BLaER1 treated with 17β-estradiol and CSF1 and Interleukin-3, amounts not matched to agents 10 nM and 100 nM (cell line): Measurements from ENCODE around the gene AKT1.
A peak's percentile ranks its signal among the peaks of the same experiment; 100 is the strongest.

ENCODE experiments used
- H3K27ac ChIP-seq, 11 experiments: shearing (Covaris generic); formaldehyde crosslinking; 2 replicates each; pipeline ENCODE4 v1.8.1; 2022
- H3K27me3 ChIP-seq, 11 experiments: shearing (Covaris generic); formaldehyde crosslinking; 2 replicates each; pipeline ENCODE4 v1.8.1; 2022
- H3K36me3 ChIP-seq, 11 experiments: shearing (Covaris generic); formaldehyde crosslinking; 2 replicates each; pipeline ENCODE4 v1.8.1; 2022
- H3K4me1 ChIP-seq, 10 experiments: shearing (Covaris generic); formaldehyde crosslinking; 2 replicates each; pipeline ENCODE4 v1.8.1; 2022
- H3K4me2 ChIP-seq, 11 experiments: shearing (Covaris generic); formaldehyde crosslinking; 2 replicates each; pipeline ENCODE4 v1.8.1; 2022
- H3K4me3 ChIP-seq, 10 experiments: shearing (Covaris generic); formaldehyde crosslinking; 2 replicates each; pipeline ENCODE4 v1.8.1; 2022
- H3K9ac ChIP-seq, 11 experiments: shearing (Covaris generic); formaldehyde crosslinking; 2 replicates each; pipeline ENCODE4 v1.8.1; 2022
- H3K9me3 ChIP-seq, 11 experiments: shearing (Covaris generic); formaldehyde crosslinking; replicated peaks in 1 of 11; 2 replicates each; pipeline ENCODE4 v1.8.1; 2022
- H4K20me1 ChIP-seq, 11 experiments: shearing (Covaris generic); formaldehyde crosslinking; 2 replicates each; pipeline ENCODE4 v1.8.1; 2022
- Cebpa-rat ChIP-seq, 11 experiments: shearing (Covaris generic); IDR thresholded peaks; 2 replicates each; pipeline ENCODE4 v1.8.1; 2022

AKT1 gene

DNA sequence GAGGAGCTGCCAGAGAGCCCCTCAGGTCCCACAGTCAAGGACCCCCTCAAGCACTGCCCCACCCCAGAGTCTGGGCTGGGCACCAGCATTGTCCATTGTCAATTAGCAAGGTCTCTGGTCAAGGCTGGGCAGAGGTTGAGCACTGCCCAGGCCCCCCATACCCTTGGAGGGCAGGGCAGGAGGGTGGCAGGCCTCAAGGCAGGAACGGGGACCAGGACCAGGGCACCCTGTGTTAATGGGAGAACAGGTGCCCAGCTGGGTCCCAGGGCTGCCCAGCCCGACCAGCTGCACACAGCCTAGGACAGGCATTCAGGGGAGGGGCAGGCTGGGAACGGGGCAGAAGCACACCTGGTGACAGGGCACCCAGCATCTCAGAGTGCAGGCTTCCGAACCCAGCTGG lies 24.2 kb downstream of the AKT1 start:
- 0 out of 20 replicates have a peak overlapping the region, but pooled peaks of 2 of the 10 experiments have one; percentile 2 to 16 for H3K4me3 ChIP-seq
- no peaks in the 10 kb centered on the region for H3K27me3 ChIP-seq
- peaks cover 50 to 95% (median 74%) of the 10 kb centered on the region in 11 experiments for H3K36me3 ChIP-seq
- no peak for TF ChIP-seq Cebpa-rat (IDR thresholded peaks at IDR 0.05)
- H3K27ac ChIP-seq = no peak overlapping the region
- H3K4me2 ChIP-seq = no peak overlapping the region
- peaks cover 2 to 89% (median 68%) of the 10 kb centered on the region in 11 experiments; a peak in 21 of 22 replicates for H4K20me1 ChIP-seq
- peaks cover 6 to 29% (median 23%) of the 10 kb centered on the region in 10 experiments for H3K4me1 ChIP-seq
- H3K9ac ChIP-seq = no peak overlapping the region
- H3K9me3 ChIP-seq = peaks cover 9 to 27% (median 23%) of the 10 kb centered on the region in 11 experiments; a peak in 21 of 22 replicates

DNA sequence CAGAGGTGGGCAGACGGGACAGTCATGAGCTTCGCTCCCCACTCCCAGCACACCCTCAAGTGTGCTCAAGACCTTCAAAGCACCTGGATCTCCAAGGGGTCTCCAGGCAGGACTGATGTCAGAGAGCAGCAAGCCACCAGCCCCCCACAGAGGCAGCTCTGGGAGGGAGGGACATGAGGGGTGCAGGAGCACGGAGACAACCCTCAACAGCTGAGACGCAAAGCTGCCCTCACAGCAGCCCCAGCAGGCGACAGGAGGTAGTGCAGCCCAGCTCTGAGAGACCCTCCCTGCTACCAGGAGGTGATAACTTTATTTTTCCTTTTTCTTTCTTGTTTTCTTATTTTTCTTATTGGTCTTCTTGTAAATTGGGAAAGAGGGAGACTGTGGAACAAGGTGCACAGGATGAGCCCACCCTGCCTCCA lies 24.7 kb downstream of the AKT1 start:
- Histone ChIP-seq H3K9me3 (peaks cover 9 to 30% (median 27%) of the 10 kb centered on the region in 11 experiments; a peak in 21 of 22 replicates), H3K4me1 (peaks cover 6 to 29% (median 23%) of the 10 kb centered on the region in 10 experiments), H3K27ac (no peak overlapping the region), H3K4me2 (no peak overlapping the region), H3K4me3 (0 out of 20 replicates have a peak overlapping the region, but pooled peaks of 2 of the 10 experiments have one; percentile 2 to 16), H4K20me1 (peaks cover 0 to 84% (median 63%) of the 10 kb centered on the region in 11 experiments; a peak in 21 of 22 replicates), H3K27me3 (no peaks in the 10 kb centered on the region), H3K36me3 (peaks cover 46 to 95% (median 71%) of the 10 kb centered on the region in 11 experiments), H3K9ac (no peak overlapping the region)
- no peak for TF ChIP-seq Cebpa-rat (IDR thresholded peaks at IDR 0.05)

DNA sequence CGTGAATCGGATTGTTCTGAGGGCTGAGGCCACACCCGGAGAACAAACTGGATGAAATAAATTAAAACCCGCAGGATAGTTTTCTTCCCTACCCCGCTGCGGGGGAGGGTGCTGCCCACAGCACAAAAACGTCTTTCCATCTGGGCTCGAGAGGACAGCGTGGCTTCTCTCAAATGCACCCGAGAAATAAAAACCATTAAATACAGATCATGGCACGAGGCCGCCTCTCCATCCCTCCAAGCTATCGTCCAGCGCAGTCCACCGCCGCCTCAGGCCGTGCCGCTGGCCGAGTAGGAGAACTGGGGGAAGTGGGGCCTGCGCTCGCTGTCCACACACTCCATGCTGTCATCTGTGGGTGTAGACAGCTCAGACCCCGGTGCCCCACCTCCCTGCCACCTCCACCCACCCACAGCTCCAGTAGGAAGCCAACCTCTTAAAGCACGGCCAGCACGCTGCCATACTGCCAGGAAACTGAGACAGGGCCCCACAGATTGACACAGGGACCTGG lies 25.4 kb downstream of the AKT1 start:
- peaks cover 6 to 29% (median 23%) of the 10 kb centered on the region in 10 experiments for H3K4me1 ChIP-seq
- H3K27me3 ChIP-seq = no peaks in the 10 kb centered on the region
- TF ChIP-seq Cebpa-rat (IDR thresholded peaks at IDR 0.05) = no peak

GRCh38 chr14:104769324-104770071 lies 26.1 kb downstream of the AKT1 start:
- H3K4me1 ChIP-seq = peaks cover 6 to 29% (median 23%) of the 10 kb centered on the region in 10 experiments
- H3K27me3 ChIP-seq = no peaks in the 10 kb centered on the region
- peaks cover 9 to 36% (median 28%) of the 10 kb centered on the region in 11 experiments; a peak in 21 of 22 replicates for H3K9me3 ChIP-seq
- H3K36me3 ChIP-seq = peaks cover 43 to 86% (median 58%) of the 10 kb centered on the region in 11 experiments
- H4K20me1 ChIP-seq = peaks cover 0 to 71% (median 51%) of the 10 kb centered on the region in 11 experiments; a peak in 21 of 22 replicates
- no peak for TF ChIP-seq Cebpa-rat (IDR thresholded peaks at IDR 0.05)
- H3K27ac ChIP-seq = peak overlapping the region in 3 of 11 experiments; percentile 1 to 56 (median 3); a peak in 2 of 22 replicates
- H3K9ac ChIP-seq = peak overlapping the region in 6 of 11 experiments; percentile 24 to 61 (median 44); a peak in 10 of 22 replicates
- H3K4me3 ChIP-seq = no peak overlapping the region
- peak overlapping the region in 6 of 11 experiments; percentile 20 to 50 (median 40); a peak in 11 of 22 replicates for H3K4me2 ChIP-seq

More for the DNA sequence above, 25.4 kb downstream of the AKT1 start:
- H3K27ac ChIP-seq = 0 out of 22 replicates have a peak overlapping the region, but pooled peaks of 1 of the 11 experiments have one; percentile 3
- peaks cover 0 to 77% (median 56%) of the 10 kb centered on the region in 11 experiments; a peak in 21 of 22 replicates for H4K20me1 ChIP-seq
- H3K9ac ChIP-seq = peak overlapping the region in 5 of 11 experiments; percentile 24 to 61 (median 41); a peak in 3 of 22 replicates
- no peak overlapping the region for H3K4me3 ChIP-seq
- H3K36me3 ChIP-seq = peaks cover 46 to 93% (median 64%) of the 10 kb centered on the region in 11 experiments
- H3K4me2 ChIP-seq = peak overlapping the region in 2 of 11 experiments; percentile 40 to 43; a peak in 3 of 22 replicates
- H3K9me3 ChIP-seq = peaks cover 9 to 36% (median 28%) of the 10 kb centered on the region in 11 experiments; a peak in 21 of 22 replicates

DNA sequence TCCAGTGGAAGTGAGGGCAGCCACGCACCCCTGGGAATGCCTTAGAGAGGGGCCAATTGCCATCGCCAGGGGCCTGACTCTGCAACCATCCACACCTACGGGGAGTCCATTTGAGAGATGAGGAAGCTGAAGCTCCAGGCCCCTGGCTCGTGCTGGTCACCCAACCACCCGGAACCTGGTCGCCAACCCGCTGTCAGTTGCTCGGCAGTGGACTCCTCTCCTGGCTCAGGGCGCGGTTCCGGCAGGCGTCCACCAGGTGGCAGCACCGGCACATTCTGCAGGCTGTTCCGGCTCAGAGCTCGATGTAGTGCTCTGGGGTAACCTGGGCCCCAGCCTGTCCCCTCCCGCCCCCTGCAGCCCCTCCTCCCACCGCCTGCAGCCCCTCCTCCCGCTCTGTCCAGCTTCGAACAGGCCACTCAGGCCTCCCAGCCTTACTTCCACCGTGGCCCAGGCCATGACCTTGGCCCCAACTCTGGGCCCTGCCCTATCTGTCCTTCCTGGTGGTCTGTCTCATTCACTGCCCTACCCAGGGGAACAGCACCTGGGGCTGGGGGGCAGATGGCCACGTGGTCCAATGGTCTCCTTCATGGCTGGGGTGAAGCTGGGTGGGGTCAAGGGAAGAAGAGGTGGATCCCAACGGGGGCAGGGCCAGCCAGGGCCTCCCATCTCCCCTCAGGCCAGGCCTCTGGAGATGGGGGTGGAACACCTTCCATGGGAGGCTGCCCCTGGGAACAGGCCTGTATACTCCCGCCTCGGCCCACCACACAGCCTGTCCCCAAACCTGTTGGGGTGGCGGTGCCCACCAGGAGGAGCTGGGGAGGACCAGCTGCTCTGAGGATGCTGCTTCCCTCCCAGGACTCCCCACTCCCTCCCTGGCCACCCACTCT lies 26.9 kb downstream of the AKT1 start:
- H3K4me2 ChIP-seq = peak overlapping the region; percentile 18 to 67 (median 52); a peak in 20 of 22 replicates
- no peak for TF ChIP-seq Cebpa-rat (IDR thresholded peaks at IDR 0.05)

DNA sequence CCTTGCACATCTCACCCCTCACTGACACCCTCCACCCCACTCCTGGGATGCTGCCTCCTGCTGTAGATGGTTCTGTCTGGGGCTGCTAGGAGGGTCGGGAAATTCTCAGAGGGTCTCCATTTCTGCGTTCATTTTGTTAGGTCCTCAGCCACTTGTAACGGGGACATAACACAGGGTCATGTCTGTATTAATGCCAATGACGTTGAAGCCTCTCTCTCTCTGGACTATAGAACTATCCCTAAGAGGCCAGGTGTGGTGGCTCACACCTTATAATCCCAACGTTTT lies 28.0 kb downstream of the AKT1 start:
- TF ChIP-seq Cebpa-rat (IDR thresholded peaks at IDR 0.05) = no peak
- Histone ChIP-seq H3K4me3 (no peak overlapping the region), H3K36me3 (peaks cover 25 to 77% (median 46%) of the 10 kb centered on the region in 11 experiments), H3K27ac (no peak overlapping the region), H3K9ac (peak overlapping the region in 3 of 11 experiments; percentile 19 to 49 (median 35); a peak in 1 of 22 replicates), H3K27me3 (no peaks in the 10 kb centered on the region), H3K4me1 (peaks cover 6 to 29% (median 23%) of the 10 kb centered on the region in 10 experiments), H3K9me3 (peaks cover 9 to 32% (median 26%) of the 10 kb centered on the region in 11 experiments; a peak in 21 of 22 replicates), H4K20me1 (peaks cover 0 to 52% (median 37%) of the 10 kb centered on the region in 11 experiments; a peak in 21 of 22 replicates), H3K4me2 (0 out of 22 replicates have a peak overlapping the region, but pooled peaks of 1 of the 11 experiments have one; percentile 19)

More for the DNA sequence above, 26.9 kb downstream of the AKT1 start:
- peak overlapping the region in 5 of 11 experiments; percentile 30 to 56 (median 39); a peak in 8 of 22 replicates for H3K27ac ChIP-seq
- peaks cover 0 to 63% (median 46%) of the 10 kb centered on the region in 11 experiments; a peak in 21 of 22 replicates for H4K20me1 ChIP-seq
- peaks cover 35 to 78% (median 50%) of the 10 kb centered on the region in 11 experiments for H3K36me3 ChIP-seq
- no peaks in the 10 kb centered on the region for H3K27me3 ChIP-seq
- H3K4me3 ChIP-seq = no peak overlapping the region
- peak overlapping the region in 9 of 11 experiments; percentile 9 to 61 (median 35); a peak in 11 of 22 replicates for H3K9ac ChIP-seq
- peaks cover 9 to 36% (median 28%) of the 10 kb centered on the region in 11 experiments; a peak in 21 of 22 replicates for H3K9me3 ChIP-seq
- H3K4me1 ChIP-seq = peaks cover 6 to 29% (median 23%) of the 10 kb centered on the region in 10 experiments

GRCh38 chr14:104766863-104767633 lies 28.5 kb downstream of the AKT1 start:
- H3K4me1 ChIP-seq = peaks cover 6 to 29% (median 23%) of the 10 kb centered on the region in 10 experiments
- no peak overlapping the region for H3K27ac ChIP-seq
- peak overlapping the region in 1 of 11 experiments; percentile 35; a peak in 1 of 22 replicates for H3K9ac ChIP-seq
- 0 out of 22 replicates have a peak overlapping the region, but pooled peaks of 1 of the 11 experiments have one; percentile 19 for H3K4me2 ChIP-seq
- H3K9me3 ChIP-seq = peaks cover 9 to 27% (median 22%) of the 10 kb centered on the region in 11 experiments; a peak in 21 of 22 replicates
- no peak for TF ChIP-seq Cebpa-rat (IDR thresholded peaks at IDR 0.05)
- no peaks in the 10 kb centered on the region for H3K27me3 ChIP-seq
- H3K36me3 ChIP-seq = peaks cover 22 to 77% (median 46%) of the 10 kb centered on the region in 11 experiments
- H4K20me1 ChIP-seq = peaks cover 0 to 49% (median 32%) of the 10 kb centered on the region in 11 experiments; a peak in 21 of 22 replicates
- no peak overlapping the region for H3K4me3 ChIP-seq
